ENCODE data around the gene VSIG10.
"Not testable (repeated sequence)": the region's sequence is repeated elsewhere in the genome, so short reads cannot be mapped to it uniquely, and the experiment has no call there.

- TF ChIP-seq POLR2A, CTCF, POLR2AphosphoS5, EP300 (IDR thresholded peaks at IDR 0.05): not testable (repeated sequence)
These were observed 81.6 kb downstream of the VSIG10 start for GRCh38 chr12:118022097-118022727.
